Left lobe of liver (tissue), 2 donors: ENCODE measurements around the gene EHD4. TPM values are rescaled to one million over a fixed set of nuclear protein-coding genes. Genes with fewer than 3 reads are reported as not detected.
A peak's percentile ranks its signal among the peaks of the same experiment; 100 is the strongest.

Source experiments
- ATAC-seq: fragments of 200-7000 bp; cut with Tn5 transposase; one replicate; pipeline ENCODE4 v1.9.1; 2020; ENCODE audit warnings: mild to moderate bottlenecking, moderate library complexity
- DNase-seq: peaks from one replicate; pipeline ENCODE4 v3.0.0-alpha.2; 2020; ENCODE audit warnings: low spot score
- total RNA-seq: library from RNA; stranded (reverse); gene quantifications from one replicate; pipeline ENCODE4 v1.2.1, GENCODE V29; 2021
- donor health status: DM: no; HTN: no; CAD: no; lungs with moderate emphysema.
- donor health status: DM: no; HTN: yes; CAD: no.

EHD4 gene
- total RNA-seq, 1 donor from 2014 or later = 5.3 TPM

DNA sequence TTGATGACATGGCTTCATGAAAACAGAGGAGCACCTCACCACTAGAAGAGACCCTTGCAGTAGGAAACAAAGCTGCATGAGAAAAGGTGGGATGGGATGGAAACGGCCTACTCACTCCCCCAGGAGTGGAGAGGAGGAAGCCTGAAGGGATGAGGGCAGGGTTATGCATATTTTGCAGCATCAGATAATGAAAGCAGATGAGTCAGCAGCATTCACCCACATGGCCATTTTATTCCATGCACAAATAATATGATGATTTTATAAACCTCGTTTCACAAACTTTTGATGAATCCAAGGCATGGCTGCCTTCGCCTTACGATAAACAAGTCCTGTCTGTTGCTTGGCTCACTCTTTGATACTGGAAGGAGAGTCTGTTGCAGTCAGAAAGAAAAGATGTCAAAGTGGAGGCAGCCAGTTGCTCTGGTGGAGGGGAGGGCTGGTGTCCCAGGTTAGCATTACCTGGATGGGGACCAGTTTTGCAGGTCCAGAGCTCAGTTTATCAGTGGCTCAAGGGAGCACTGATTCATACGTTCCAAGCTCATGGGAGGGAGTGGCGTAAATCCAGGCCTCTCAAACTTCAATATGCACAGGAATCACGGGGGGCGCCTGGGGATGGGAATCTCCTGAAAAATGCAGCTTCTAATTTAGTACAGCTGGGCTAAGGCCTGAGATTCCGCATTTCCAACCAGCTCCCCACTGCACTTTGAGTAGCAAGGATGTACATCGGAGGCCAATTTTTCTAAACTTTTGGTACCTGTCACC is 9.2 kb upstream of the EHD4 start:
- ATAC-seq (no peak), DNase-seq (peak; percentile 28)

DNA sequence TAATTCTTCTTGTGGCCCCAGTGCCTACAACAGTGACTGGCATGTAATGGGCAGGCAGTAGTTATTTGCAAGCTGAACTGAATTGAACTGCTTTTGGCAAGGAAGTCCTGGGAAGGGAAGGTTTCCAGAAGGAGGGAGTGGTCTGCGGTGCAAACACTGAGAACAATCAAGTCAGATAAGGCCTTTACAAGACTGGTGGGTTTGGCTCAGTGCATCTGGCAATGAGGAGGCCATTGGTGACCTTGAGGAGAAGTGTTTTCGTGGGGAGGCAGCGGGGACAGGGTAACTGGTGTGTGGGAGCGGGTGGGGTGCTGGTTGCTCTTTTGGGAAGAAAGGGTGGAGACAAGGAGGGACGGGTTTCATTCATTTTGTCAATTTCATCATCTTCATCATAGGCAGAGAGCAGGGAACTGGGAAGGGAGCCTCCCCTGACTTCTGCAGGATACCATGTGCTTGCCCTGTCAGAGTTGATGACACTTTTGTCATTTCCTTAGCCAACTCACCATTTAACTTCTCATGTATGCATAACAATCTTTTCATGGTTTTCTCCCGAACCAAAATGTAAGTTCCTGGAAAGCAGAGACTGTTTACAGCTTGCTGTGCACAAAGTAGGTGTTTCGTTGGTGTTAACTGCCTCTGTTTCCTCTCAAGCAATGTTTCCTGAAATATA is 8.4 kb upstream of the EHD4 start:
- peak; percentile 35 for DNase-seq

DNA sequence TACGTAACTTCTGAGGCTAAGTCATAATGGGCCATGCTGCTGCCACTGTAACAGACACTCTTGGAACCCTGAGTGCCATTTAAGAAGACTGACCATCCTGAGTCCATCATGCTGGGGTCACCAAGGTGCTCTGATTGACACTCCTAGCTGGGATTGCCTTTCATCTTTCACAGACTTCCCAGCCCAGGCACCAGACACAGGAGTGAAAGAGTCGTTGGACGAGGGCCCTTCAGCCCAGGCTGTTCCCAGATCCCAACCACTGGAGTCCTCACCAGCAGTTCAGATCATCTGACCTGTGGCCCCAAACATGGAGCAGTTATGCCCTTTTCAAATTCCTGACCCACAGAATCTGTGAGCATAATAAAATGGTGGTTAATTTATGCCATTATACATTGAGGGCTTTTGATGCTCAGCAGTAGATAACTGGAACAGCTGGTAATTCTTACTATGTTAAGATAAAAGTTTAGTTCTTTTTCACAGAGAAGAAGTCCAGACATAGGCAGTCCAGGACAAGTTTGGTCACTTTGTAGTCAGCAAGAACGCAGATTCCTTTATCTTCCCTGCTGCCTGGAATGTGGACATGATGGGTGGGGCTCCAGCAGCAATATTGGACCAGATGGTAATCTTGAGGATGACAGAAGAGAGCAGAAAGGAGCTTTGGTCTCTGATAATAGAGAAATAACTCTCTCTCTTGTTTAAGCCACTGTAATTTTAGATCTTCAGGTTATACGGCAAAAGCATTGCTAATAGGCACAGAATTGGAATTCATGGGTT is 7.3 kb upstream of the EHD4 start:
- ATAC-seq (no peak), DNase-seq (peak; percentile 22)

More for the DNA sequence above, 8.4 kb upstream of the EHD4 start:
- no peak for ATAC-seq

GRCh38 chr15:41978534-41978933 is 6.2 kb upstream of the EHD4 start:
- ATAC-seq (no peak), DNase-seq (peak; percentile 35)

GRCh38 chr15:41977757-41978383 is 5.5 kb upstream of the EHD4 start:
- peak; percentile 18 for DNase-seq
- ATAC-seq = no peak

GRCh38 chr15:41975669-41976068 is 3.3 kb upstream of the EHD4 start:
- no peak for DNase-seq
- ATAC-seq = no peak

GRCh38 chr15:41974041-41974440 is 1.7 kb upstream of the EHD4 start:
- ATAC-seq = no peak
- DNase-seq = no peak

- ATAC-seq = peak; percentile 70
Observed at GRCh38 chr15:41971895-41972252, 483 bp downstream of the EHD4 start.

DNA sequence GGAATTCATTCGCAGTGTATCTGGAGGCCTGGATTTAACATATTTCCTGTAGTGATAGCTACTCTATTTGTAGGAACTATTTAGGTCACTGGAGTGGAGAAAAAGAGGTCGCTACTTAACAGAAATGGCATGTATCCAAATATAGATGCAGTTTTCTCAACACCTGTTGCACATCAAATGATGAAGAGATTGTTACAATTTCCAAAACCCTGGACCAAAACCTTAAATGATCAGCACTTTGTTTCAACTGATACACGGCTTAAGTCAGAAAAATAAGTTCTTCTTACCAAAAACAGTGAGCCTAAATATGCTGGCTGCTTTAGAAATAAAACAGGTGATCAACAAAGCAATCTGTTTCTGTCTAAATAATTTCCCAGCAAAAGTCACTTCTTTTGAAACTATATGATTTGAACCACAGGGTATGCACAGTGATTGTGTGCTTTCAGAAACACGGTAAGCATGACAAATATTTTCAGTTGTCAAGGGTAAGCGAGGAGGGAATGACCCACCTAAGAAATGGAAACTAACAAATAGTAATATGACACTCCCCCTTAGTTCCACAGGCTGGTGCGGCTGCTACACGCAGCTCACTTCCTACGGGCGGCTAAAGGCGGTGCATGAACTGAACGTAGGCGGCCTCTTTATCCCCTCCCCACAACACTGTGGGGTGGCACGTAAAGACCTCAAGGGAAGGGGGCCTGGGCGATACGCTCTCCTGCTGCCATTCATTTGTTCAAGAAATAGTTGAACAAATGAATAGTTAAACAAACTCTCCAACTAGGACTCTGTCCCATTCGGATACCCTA is 1.1 kb downstream of the EHD4 start:
- peak; percentile 46 for ATAC-seq

More at GRCh38 chr15:41971895-41972252, 483 bp downstream of the EHD4 start:
- no peak for DNase-seq

DNA sequence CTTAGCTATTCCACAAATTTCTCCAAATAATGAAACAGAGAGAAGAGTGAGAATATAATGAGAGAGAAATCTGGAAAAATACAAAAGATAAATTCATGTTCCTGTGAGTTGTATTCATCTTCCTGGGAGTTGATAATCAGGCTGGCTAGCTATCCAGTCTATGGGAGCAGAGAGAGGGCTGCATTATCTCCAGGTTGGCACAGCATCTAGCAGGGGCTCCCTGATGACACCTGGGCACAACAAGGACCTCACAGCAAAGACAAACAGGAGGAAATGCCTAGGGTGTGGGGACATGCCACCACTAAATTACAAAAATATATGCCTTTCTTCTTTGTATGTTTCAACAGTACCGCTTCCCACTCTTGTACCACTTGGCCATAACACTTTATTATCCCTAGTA is 1.9 kb downstream of the EHD4 start:
- ATAC-seq (no peak), DNase-seq (peak; percentile 29)

More for the DNA sequence above, 1.1 kb downstream of the EHD4 start:
- DNase-seq = peak; percentile 59

- ATAC-seq (no peak), DNase-seq (peak; percentile 34)
Observed at GRCh38 chr15:41969851-41970431, 2.4 kb downstream of the EHD4 start.

DNA sequence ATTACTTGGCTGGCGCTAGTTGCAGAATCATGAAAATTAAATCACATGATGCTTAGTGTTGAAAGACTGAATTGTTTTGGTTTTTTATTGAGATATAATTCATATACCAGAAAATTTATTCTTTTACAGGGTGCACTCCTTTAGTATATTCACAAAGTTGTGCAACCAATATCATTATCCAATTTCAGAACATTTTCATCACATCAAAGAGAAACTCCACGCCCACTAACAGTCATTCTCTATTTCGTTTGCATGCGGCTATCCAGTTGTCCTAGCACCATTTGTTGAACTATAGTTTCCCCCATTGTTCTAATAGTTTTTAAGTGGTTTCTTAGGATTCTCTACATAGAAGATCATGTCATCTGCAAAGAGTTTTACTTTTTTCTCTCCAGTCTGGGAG is 3.7 kb downstream of the EHD4 start:
- ATAC-seq = no peak
- no peak for DNase-seq

DNA sequence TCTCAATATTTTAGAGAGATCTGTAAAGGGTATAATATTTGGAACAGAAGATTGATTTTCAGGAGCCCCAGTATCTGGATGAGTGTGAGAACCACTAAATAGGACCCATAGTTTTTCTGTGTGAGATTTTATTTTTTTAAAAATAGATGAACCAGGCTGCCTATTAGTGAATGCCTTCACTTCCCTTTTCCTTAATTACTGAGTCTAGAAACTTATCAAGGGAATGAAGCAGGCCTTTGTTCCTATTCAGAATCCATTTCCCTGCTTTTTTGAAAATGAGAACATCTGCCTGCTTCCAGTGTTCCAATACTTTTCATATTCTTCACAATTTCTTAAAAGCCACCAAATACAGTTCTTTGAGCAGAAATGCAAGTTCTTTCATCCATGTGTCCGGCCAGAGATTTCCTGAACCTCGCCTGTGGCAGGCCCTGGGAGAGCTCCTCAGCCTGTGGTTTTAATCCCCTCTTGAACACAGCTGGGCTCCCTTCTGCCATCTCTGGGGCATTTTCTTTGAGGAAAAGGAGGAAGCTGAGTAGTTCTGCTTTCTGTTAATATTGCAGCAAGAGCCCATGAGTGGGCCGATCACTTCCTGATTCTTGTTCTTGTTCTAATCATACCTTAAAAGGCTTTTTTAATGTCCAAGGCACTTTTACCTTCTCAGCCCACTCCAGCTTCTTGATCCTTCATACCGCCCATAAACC is 4.7 kb downstream of the EHD4 start:
- DNase-seq = peak; percentile 45
- no peak for ATAC-seq

- DNase-seq = peak; percentile 19
- ATAC-seq = no peak
Observed at GRCh38 chr15:41966920-41967465, 5.4 kb downstream of the EHD4 start.

DNA sequence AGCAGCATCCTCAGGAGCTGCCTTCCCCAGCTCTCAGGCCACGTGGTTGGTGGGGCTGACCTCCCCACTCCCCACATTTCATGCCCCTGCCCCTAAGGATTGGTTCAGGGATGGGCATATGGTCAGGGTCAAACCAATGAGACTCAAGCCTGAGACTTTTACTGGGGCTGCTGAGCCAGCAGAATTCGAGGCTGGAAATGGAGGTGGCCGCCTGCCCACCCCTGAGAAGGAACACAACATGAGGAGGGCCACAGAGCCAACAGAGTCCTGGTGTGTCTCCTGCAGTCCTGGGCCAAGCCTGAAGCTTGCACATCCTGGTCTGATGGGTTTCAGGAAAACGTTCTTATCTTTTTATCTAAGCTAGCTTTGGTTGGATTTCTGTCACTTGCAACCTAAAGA is 5.9 kb downstream of the EHD4 start:
- ATAC-seq (no peak), DNase-seq (peak; percentile 33)

DNA sequence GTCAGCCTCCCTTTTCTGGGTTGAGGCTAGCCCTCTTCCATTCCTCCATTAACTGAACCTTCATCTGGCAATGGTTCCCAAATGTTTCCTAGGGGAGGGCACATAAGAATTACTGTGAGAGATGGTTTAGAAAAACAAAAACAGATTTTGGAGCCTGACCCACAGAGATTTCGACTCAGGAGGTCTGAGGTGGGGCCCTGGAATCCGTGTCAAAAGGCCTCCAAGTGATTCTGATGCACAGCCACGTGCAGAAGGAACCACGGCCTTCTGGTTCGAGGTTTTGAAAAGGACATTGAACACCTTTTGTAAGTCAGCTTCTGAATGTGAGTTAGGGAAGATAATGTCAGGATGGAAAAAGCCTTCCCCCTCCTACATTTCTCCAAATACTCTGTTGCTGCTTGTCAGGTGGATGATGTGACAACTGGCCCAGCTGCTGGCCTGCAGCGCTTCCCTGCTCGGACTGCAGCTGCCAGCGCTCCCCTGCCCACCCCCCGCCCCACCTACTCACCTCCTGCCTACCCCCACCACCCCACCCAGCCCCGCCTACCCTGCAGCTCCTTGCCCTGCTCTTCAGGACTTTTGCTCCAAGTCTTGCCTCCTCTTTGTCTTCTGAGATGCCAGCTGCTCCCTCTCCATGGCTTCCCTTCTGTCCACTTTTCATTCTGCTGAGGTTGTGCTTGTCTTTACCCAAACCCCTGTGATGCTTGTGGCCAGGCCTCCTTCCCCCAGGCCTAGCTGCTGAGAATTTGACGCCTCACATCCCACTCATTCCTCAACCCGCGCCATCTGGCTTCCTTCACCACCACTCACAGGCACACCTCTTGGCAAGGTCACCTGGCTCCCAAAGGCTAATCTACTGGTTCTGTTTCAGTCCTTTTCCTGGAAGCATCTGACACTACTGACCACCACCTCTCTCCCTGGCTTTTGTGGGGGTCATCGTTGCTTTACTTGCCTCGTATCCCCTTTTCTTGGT is 6.6 kb downstream of the EHD4 start:
- ATAC-seq (no peak), DNase-seq (peak; percentile 15)

DNA sequence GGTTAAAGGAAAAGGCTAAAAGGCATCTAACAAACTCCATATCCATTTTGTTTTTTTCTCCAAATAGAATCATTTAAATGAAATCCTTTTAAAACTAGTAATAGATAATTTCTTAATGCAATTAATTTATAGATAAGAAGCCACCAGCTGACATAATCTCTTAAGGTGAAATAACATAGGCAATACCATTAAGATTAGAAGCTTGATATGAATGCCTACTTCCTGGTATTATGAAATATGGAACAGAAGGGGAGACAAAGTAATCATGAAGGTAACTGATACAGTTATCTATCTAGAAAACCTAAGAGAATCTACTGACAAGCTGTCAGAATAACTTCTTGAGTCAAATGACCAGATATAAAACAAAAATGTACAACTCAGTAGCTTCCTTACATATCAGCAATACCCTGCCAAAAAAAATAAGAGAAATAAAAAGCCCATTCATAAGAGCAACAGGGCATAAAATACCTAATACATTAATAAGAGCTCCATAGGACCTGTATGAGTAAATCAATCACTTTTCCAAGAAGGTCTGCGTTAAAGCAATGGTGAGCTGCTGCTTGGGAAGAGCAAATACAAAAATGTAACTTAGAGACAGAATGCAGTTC is 10.7 kb downstream of the EHD4 start:
- DNase-seq (no peak), ATAC-seq (no peak)
